ENCODE data around the gene OR56B1.

OR56B1 gene

DNA sequence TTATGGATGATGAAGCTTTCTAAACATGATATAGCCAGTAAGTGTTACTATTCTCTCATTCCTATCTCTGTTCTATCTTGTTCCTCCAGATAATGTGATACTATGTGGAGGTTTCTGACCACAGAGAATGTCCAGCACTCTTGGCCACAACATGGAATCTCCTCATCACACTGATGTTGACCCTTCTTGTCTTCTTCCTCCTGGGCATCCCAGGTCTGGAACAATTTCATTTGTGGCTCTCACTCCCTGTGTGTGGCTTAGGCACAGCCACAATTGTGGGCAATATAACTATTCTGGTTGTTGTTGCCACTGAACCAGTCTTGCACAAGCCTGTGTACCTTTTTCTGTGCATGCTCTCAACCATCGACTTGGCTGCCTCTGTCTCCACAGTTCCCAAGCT lies 9.9 kb upstream of the OR56B1 start:
- TF ChIP-seq, protein P1, sequence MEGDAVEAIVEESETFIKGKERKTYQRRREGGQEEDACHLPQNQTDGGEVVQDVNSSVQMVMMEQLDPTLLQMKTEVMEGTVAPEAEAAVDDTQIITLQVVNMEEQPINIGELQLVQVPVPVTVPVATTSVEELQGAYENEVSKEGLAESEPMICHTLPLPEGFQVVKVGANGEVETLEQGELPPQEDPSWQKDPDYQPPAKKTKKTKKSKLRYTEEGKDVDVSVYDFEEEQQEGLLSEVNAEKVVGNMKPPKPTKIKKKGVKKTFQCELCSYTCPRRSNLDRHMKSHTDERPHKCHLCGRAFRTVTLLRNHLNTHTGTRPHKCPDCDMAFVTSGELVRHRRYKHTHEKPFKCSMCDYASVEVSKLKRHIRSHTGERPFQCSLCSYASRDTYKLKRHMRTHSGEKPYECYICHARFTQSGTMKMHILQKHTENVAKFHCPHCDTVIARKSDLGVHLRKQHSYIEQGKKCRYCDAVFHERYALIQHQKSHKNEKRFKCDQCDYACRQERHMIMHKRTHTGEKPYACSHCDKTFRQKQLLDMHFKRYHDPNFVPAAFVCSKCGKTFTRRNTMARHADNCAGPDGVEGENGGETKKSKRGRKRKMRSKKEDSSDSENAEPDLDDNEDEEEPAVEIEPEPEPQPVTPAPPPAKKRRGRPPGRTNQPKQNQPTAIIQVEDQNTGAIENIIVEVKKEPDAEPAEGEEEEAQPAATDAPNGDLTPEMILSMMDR (IDR thresholded peaks at IDR 0.05) = no peak
- H3K27ac ChIP-seq = no peak overlapping the region
- DNase-seq (ENCODE audit: low spot score) = no peak
- no peak overlapping the region for H3K4me3 ChIP-seq

DNA sequence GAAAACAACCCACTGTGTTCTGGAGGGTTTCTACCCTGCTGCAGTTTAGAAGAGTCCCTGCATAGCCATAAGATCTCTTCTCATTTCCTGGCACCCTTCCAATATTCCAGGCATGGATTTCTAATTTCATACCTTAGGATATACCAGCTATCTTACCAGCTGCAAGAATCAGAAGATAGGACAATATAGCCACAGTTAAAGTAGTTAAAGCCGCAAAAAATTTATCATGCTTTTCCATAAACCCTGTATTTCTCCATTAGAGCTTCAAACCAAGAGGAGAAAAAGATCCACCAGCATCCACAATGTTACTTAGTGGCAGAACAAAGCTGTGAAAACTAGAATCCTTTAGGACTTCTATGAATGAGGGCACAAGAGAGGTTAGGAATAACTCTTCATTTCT lies 8.6 kb upstream of the OR56B1 start:
- no peak for DNase-seq (ENCODE audit: low spot score)
- H3K27ac ChIP-seq = no peak overlapping the region
- TF ChIP-seq, protein P1 (IDR thresholded peaks at IDR 0.05) = no peak
- no peak overlapping the region for H3K4me3 ChIP-seq

DNA sequence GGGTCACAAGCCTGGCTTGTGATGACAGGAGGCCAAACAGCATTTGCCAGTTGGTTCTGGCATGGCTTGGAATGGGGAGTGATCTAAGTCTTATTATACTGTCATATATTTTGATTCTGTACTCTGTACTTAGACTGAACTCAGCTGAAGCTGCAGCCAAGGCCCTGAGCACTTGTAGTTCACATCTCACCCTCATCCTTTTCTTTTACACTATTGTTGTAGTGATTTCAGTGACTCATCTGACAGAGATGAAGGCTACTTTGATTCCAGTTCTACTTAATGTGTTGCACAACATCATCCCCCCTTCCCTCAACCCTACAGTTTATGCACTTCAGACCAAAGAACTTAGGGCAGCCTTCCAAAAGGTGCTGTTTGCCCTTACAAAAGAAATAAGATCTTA lies 843 bp downstream of the OR56B1 start:
- Histone ChIP-seq H3K27ac (no peak overlapping the region), H3K4me3 (no peak overlapping the region)
- TF ChIP-seq, protein P1 (IDR thresholded peaks at IDR 0.05) = no peak
- no peak for DNase-seq (ENCODE audit: low spot score)

DNA sequence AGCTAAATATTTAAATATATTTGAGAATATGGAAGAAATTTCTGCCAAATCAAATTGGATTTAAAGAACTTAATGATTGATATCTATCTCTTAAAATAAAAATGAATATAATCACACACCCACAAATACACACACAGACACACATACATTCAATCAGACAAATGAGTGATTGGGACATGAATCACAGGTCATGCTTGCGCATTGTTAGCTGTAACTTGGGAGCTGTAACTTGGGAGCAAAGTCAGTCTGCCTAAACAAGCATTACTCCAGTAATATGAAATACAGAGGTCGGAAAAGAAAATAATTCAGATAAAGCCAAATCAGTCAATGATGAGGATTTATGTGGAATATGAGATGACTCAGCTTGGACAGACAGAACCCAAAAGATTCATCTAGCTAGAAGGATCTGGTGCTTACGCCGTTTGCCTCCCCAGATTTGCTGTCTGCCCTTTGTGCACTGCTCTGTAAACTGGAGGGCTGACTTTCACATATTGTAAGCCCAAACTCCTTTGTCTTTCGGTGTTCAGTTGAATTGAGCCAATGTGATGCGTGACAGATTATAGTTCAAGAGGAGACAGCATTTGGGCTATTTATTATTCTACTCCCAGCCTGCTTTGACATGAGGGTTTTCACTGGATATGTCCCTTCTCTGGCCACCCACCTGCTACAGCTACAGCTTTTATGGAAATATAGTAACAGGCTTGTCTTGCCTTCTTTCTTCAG lies 1.6 kb downstream of the OR56B1 start:
- TF ChIP-seq, protein P1 (IDR thresholded peaks at IDR 0.05) = no peak
- no peak for DNase-seq (ENCODE audit: low spot score)
- Histone ChIP-seq H3K27ac (no peak overlapping the region), H3K4me3 (no peak overlapping the region)

DNA sequence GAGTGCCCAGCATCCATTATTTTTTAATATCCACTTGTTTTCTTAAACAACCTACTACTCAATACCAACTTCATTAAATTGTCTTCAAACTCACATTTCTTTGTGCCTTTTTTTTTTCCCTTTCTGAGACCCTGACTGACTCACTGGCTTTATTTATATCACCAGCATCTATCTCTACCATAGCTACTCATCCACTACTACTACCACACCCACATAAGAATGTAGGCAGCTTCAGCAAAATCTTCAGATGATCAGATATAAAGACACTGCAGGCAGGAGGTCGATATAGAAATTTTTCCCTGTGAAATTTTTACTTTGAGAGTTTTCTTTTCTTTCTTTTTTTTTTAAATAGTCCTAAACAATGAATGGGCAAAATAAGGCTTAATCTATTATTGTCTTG lies 2.2 kb downstream of the OR56B1 start:
- no peak for DNase-seq (ENCODE audit: low spot score)
- Histone ChIP-seq H3K4me3 (no peak overlapping the region), H3K27ac (no peak overlapping the region)
- TF ChIP-seq, protein P1 (IDR thresholded peaks at IDR 0.05) = no peak

DNA sequence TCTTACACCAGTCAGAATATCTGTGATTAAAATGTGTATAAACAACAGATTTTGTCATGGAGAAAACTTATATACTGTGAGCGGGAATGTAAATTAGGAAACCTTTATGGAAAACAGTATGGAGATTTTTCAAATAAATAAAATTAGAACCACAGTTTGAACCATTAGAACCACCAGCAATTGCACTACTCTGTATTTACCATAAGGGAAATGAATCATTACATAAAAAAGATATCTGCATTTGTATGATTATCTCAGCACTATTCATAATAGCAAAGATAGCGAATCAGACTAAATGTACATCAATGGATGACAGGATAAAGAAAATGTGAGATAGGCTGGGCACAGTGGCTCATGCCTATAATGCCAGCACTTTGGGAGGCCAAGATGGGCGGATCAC lies 10.4 kb downstream of the OR56B1 start:
- no peak for DNase-seq (ENCODE audit: low spot score)
- Histone ChIP-seq H3K4me3 (no peak overlapping the region), H3K27ac (no peak overlapping the region)
- TF ChIP-seq, protein P1 (IDR thresholded peaks at IDR 0.05) = no peak

DNA sequence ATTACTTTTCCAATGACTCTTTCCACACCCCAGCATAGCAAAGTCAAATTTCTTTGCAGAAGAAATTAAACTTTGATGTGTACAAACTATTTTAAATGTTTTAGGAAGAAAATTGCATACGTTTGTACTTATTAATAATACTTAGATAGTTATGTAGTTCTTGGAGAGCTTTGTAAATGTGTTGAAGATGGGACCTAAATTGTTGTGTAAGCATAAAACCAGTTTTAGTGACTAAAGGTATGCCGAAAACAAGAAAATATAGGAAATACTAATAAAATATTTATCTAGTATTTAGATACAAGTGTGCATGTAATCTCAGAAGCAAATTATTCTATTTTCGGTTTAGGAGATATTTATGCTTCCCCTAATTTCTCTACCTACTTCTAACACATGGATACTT lies 13.6 kb downstream of the OR56B1 start:
- no peak for DNase-seq (ENCODE audit: low spot score)
- no peak overlapping the region for H3K27ac ChIP-seq
- H3K4me3 ChIP-seq = no peak overlapping the region
- TF ChIP-seq, protein P1 (IDR thresholded peaks at IDR 0.05) = no peak

Measured in coronary artery (tissue), 2 donors.